RWPE2 (cell line): ENCODE measurements around the gene DEPDC5.

Source experiments
- ATAC-seq: fragments of 200-7000 bp; cut with Tn5 transposase; 3 replicates; pipeline ENCODE4 v1.9.1; 2021; ENCODE audit warnings: low read depth
- DNase-seq: peaks from one replicate; pipeline ENCODE4 v3.0.0-alpha.2; 2020; ENCODE audit warnings: low spot score
- H3K27ac ChIP-seq: fragments of 450-650 bp; 2 replicates; pipeline ENCODE4 v1.5.1; 2017; ENCODE audit warnings: mild to moderate bottlenecking; ENCODE audit not compliant: poor library complexity, severe bottlenecking
- H3K27me3 ChIP-seq: fragments of 250-450 bp; sonication (Bioruptor Pico); 2 replicates; pipeline ENCODE4 v1.5.1; 2021; ENCODE audit warnings: mild to moderate bottlenecking, moderate library complexity; ENCODE audit not compliant: insufficient read depth, poor library complexity, severe bottlenecking
- H3K36me3 ChIP-seq: fragments of 250-450 bp; sonication (Bioruptor Pico); 2 replicates; pipeline ENCODE4 v1.5.1; 2020; ENCODE audit warnings: low read depth, mild to moderate bottlenecking, moderate library complexity
- H3K4me1 ChIP-seq: fragments of 250-450 bp; sonication (Bioruptor Pico); 2 replicates; pipeline ENCODE4 v1.5.1; 2021; ENCODE audit warnings: mild to moderate bottlenecking, moderate library complexity; ENCODE audit not compliant: insufficient read depth, poor library complexity, severe bottlenecking
- H3K4me3 ChIP-seq: fragments of 250-450 bp; sonication (Bioruptor Pico); 2 replicates; pipeline ENCODE4 v1.5.1; 2021; ENCODE audit warnings: mild to moderate bottlenecking, moderate library complexity; ENCODE audit not compliant: severe bottlenecking
- H3K9me3 ChIP-seq: fragments of 250-450 bp; sonication (Bioruptor Pico); 2 replicates; pipeline ENCODE4 v1.5.1; 2021; ENCODE audit warnings: mild to moderate bottlenecking, moderate library complexity; ENCODE audit not compliant: severe bottlenecking
- TF ChIP-seq, protein P1 (sequence below): fragments of 450-650 bp; IDR thresholded peaks from one replicate; pipeline ENCODE4 v1.5.1; 2017; ENCODE audit warnings: mild to moderate bottlenecking, moderate library complexity; ENCODE audit not compliant: poor library complexity, severe bottlenecking

Gene DEPDC5

DNA sequence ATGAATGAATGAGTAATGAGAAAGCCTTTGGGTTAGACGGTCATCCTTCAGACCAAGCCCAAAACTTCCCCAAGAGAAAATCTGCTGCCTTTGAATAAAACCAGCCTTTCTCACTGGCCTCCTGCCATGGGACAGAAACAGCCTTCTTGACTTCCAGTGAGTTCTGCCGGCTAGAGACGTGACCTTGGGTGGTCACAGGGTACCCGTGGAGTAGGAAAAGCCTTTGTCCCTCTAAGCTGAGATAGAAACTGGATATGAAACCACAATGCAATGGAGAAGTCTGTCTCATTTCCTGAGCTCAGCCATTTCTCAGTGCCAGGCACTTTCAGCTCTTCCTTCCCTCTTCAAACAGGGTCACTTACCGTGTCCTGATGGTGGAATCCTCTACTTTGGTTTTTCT is 169.3 kb downstream of the DEPDC5 start:
- H3K4me3 ChIP-seq: no peak overlapping the region
- ATAC-seq: no peak
- no peaks in the 10 kb centered on the region for H3K27me3 ChIP-seq
- H3K27ac ChIP-seq: no peak overlapping the region
- DNase-seq: no peak
- no peaks in the 10 kb centered on the region for H3K36me3 ChIP-seq
- TF ChIP-seq, protein P1, sequence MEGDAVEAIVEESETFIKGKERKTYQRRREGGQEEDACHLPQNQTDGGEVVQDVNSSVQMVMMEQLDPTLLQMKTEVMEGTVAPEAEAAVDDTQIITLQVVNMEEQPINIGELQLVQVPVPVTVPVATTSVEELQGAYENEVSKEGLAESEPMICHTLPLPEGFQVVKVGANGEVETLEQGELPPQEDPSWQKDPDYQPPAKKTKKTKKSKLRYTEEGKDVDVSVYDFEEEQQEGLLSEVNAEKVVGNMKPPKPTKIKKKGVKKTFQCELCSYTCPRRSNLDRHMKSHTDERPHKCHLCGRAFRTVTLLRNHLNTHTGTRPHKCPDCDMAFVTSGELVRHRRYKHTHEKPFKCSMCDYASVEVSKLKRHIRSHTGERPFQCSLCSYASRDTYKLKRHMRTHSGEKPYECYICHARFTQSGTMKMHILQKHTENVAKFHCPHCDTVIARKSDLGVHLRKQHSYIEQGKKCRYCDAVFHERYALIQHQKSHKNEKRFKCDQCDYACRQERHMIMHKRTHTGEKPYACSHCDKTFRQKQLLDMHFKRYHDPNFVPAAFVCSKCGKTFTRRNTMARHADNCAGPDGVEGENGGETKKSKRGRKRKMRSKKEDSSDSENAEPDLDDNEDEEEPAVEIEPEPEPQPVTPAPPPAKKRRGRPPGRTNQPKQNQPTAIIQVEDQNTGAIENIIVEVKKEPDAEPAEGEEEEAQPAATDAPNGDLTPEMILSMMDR: no peak
- no peaks in the 10 kb centered on the region for H3K9me3 ChIP-seq
- no peaks in the 10 kb centered on the region for H3K4me1 ChIP-seq

DNA sequence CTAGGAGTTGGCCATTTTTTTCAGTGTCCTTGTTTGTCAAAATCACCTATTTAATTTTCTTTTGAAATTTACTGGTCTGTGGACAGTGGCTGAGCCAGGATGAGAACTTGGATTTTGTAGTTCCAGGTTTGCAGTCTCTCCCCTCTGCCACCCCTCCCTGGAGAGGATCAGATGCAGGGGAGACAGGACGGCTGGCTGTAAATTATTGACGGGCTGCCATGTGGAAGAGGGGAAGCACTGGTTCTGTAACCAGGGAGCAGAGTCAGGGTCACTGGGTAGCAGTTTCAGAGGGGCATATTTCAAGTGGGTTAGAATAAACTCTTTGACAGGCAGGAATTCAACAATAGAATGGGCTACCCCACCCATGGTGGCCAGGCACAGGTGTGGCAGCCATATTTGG is 169.9 kb downstream of the DEPDC5 start:
- TF ChIP-seq, protein P1: no peak
- DNase-seq (no peak), ATAC-seq (no peak)
- H3K27ac ChIP-seq: no peak overlapping the region
- no peak overlapping the region for H3K4me3 ChIP-seq
- no peaks in the 10 kb centered on the region for H3K9me3 ChIP-seq
- H3K4me1 ChIP-seq: no peaks in the 10 kb centered on the region
- H3K36me3 ChIP-seq: no peaks in the 10 kb centered on the region
- no peaks in the 10 kb centered on the region for H3K27me3 ChIP-seq

DNA sequence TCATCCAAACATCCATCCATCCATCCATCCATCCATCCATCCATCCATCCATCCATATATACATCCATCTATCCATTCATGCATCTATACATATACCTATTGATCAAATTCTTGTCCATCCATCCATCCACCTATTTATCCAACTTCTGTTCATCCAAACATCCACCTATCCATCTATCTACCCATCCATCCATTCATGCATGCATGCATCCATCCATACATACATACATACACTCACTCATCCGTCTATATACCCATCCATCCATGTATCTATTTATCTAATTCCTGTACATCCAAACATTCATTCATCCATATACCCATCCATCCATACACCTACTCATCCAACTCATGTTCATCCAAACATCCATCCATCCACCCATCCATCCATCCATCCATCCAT is 171.2 kb downstream of the DEPDC5 start:
- TF ChIP-seq, protein P1: no peak
- H3K36me3 ChIP-seq: no peaks in the 10 kb centered on the region
- no peaks in the 10 kb centered on the region for H3K9me3 ChIP-seq
- no peak overlapping the region for H3K27ac ChIP-seq
- DNase-seq (no peak), ATAC-seq (no peak)
- H3K4me3 ChIP-seq: no peak overlapping the region
- no peaks in the 10 kb centered on the region for H3K4me1 ChIP-seq
- no peaks in the 10 kb centered on the region for H3K27me3 ChIP-seq

DNA sequence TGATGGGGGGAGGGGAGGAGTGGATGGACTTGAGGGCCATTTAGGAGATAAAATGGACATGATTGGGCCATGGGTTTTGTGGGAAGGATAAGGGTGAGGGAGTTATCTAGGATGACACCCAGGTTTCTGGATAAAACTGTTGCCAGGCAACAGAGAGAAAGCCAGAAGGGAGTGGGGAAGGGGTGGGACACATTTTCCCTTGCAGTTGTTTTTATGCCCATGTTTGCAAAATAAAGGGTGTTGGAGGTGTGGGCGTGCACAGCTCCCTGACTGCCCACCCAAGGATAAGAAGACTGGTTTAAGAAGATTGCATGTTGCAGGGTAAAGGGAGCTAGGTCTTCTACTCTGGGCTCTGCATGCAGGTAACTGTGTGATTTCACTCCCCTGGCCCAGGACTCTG is 172.2 kb downstream of the DEPDC5 start:
- Histone ChIP-seq H3K27me3 (no peaks in the 10 kb centered on the region), H3K27ac (no peak overlapping the region), H3K4me1 (no peaks in the 10 kb centered on the region), H3K4me3 (no peak overlapping the region), H3K9me3 (no peaks in the 10 kb centered on the region), H3K36me3 (no peaks in the 10 kb centered on the region)
- DNase-seq: no peak
- TF ChIP-seq, protein P1: no peak
- ATAC-seq: no peak

DNA sequence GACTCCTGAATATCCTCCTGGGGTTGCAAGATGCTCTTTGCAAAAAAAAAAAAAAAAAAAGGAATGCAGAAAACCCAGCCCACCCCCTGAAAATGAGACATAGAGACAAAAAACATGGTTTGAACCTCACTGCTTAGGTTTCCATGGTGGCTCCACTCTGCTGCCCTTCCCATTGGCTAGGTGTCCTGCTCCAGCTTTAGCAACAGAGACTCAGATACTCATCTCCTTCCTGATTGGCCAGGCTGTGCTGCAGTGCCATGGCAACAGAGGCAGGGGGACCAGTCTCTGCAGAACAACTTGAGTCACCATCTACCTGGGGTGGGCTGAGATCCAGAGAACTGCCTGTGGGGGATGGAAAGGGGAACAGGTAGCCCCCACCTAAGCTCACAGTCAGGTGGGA is 173.2 kb downstream of the DEPDC5 start:
- Histone ChIP-seq H3K27ac (no peak overlapping the region), H3K4me3 (no peak overlapping the region), H3K27me3 (no peaks in the 10 kb centered on the region), H3K4me1 (no peaks in the 10 kb centered on the region), H3K9me3 (no peaks in the 10 kb centered on the region), H3K36me3 (no peaks in the 10 kb centered on the region)
- TF ChIP-seq, protein P1: no peak
- no peak for DNase-seq
- ATAC-seq: peak; percentile 25; the same call in 1 of the 3 replicates
